ENCODE data around the gene TNC.

Gene TNC

DNA sequence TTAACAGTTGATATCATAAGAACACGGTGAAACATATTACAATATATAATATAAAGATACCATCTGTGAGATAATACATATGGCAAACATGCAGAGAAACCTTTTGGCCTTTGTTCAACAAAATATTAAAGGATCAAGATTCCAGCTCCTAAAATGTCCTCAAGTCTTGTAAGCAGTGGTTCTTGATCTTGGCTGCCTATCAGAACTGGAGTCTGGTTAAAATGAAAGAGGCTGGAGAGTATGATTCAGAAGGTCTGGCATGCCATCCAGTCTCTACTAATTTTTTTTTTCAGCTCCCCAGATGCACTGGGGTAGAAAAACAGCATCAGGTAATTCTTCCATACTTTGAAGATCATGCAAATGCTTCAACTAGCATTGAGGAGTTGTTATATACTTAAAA, 83.2 kb downstream of the TNC start:
- no peak overlapping the region for H3K4me3 ChIP-seq (ENCODE audit: low read depth, low read length)
- peaks cover 14% of the 10 kb centered on the region for H3K4me1 ChIP-seq (ENCODE audit: control insufficient read depth, insufficient read depth, low read length, unreplicated experiment)
- H3K36me3 ChIP-seq (ENCODE audit: insufficient read depth, low read length): no peaks in the 10 kb centered on the region
- no peaks in the 10 kb centered on the region for H3K79me2 ChIP-seq (ENCODE audit: control insufficient read depth, insufficient read depth, low read length, unreplicated experiment)
- H2AFZ ChIP-seq (ENCODE audit: low read length, unreplicated experiment): no peak overlapping the region
- H3K27ac ChIP-seq (ENCODE audit: low read depth, low read length): 0 out of 2 replicates have a peak overlapping the region, but pooled peaks have one; percentile 61
- no peaks in the 10 kb centered on the region for H3K27me3 ChIP-seq (ENCODE audit: insufficient read depth, low read length)

DNA sequence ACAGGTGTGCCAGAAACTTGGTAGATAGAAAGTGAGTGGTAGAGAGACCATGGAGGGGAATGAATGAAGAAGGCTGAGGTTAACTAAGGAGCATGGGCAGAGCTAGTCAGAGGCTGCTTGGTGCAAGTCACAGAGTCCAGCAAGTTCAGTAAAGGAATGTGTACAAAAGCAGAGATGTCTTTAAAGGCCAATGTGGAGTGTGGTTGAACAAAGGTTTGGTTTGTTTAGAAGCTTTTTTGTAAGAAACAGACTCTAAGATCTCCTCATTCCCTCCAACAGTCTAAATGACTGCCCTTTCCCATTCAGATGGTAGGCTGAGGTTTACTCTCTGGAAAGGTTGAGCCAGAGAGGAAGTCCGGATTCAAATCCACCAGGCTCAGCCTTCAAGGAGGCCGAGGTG, 84.2 kb downstream of the TNC start:
- Histone ChIP-seq H3K27me3 (ENCODE audit: insufficient read depth, low read length) (no peaks in the 10 kb centered on the region), H3K36me3 (ENCODE audit: insufficient read depth, low read length) (no peaks in the 10 kb centered on the region), H2AFZ (ENCODE audit: low read length, unreplicated experiment) (no peak overlapping the region)

DNA sequence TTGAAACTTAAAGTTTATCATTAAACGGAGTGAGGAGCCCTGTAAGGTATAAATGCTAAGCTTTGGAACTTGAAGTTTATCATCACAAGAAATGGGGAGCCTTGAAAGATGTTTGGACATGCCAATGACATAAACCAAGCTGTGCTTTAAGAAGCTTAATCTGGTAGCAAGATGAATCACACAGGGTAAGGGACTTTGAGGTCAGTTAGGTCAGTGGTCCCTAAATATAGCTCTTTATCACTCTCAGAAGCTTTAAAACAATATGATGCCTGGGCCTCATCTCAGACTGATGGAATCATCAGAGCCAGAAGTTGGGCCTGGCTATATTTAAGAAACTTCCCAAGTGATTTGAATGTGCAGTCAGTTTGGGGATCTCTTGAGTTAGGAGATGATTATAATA, 85.7 kb downstream of the TNC start:
- H3K27me3 ChIP-seq (ENCODE audit: insufficient read depth, low read length): no peaks in the 10 kb centered on the region
- H3K27ac ChIP-seq (ENCODE audit: low read depth, low read length): no peak overlapping the region
- no peak overlapping the region for H2AFZ ChIP-seq (ENCODE audit: low read length, unreplicated experiment)
- H3K36me3 ChIP-seq (ENCODE audit: insufficient read depth, low read length): no peaks in the 10 kb centered on the region
- H3K79me2 ChIP-seq (ENCODE audit: control insufficient read depth, insufficient read depth, low read length, unreplicated experiment): no peaks in the 10 kb centered on the region
- H3K4me3 ChIP-seq (ENCODE audit: low read depth, low read length): no peak overlapping the region
- H3K4me1 ChIP-seq (ENCODE audit: control insufficient read depth, insufficient read depth, low read length, unreplicated experiment): peaks cover 14% of the 10 kb centered on the region

More for the DNA sequence above, 84.2 kb downstream of the TNC start:
- Histone ChIP-seq H3K27ac (ENCODE audit: low read depth, low read length) (no peak overlapping the region), H3K79me2 (ENCODE audit: control insufficient read depth, insufficient read depth, low read length, unreplicated experiment) (no peaks in the 10 kb centered on the region), H3K4me3 (ENCODE audit: low read depth, low read length) (no peak overlapping the region), H3K4me1 (ENCODE audit: control insufficient read depth, insufficient read depth, low read length, unreplicated experiment) (peaks cover 14% of the 10 kb centered on the region)

DNA sequence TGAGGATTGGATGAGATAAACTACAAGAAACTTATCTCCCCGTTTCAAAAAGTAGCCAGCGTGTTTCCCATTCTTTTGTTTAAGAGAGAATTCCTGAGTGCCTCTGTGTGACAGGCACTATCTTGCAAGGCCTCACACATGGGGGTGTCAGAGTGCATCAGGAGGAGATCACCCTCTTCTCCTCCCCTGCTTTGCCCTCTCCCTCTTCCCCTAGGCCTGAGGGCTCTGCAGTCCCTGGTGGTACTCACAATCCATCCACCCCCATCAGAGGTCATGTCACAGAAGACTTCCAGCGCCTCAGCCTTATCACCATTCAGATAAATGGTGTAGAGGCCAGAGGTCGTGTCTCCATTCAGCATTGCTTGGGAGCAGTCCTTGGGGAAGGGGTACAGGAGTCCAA, 88.0 kb downstream of the TNC start:
- Histone ChIP-seq H3K4me3 (ENCODE audit: low read depth, low read length) (no peak overlapping the region), H3K36me3 (ENCODE audit: insufficient read depth, low read length) (no peaks in the 10 kb centered on the region), H3K27me3 (ENCODE audit: insufficient read depth, low read length) (no peaks in the 10 kb centered on the region), H3K4me1 (ENCODE audit: control insufficient read depth, insufficient read depth, low read length, unreplicated experiment) (peaks cover 3% of the 10 kb centered on the region), H3K27ac (ENCODE audit: low read depth, low read length) (no peak overlapping the region), H2AFZ (ENCODE audit: low read length, unreplicated experiment) (no peak overlapping the region), H3K79me2 (ENCODE audit: control insufficient read depth, insufficient read depth, low read length, unreplicated experiment) (no peaks in the 10 kb centered on the region)

DNA sequence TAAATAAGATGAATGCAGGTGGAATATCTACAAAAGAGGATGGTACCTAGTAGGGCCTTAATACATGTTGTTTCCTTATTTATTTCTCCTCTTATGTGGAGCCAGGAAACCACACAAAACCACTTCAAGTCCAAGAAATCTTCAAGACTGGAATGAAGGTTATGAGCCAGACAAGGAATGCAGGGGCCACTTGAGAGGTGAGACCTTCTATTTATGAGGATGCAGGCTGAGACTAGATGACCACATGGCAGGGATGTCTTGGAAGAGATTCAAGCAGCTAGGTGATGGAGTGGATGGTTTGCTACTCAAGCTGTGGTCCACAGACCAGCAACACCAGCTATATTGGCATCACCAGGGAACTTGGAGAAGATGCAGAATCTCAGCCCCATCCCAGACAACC, 92.2 kb downstream of the TNC start:
- H3K27me3 ChIP-seq (ENCODE audit: insufficient read depth, low read length): no peaks in the 10 kb centered on the region
- H3K27ac ChIP-seq (ENCODE audit: low read depth, low read length): no peak overlapping the region
- no peak overlapping the region for H3K4me3 ChIP-seq (ENCODE audit: low read depth, low read length)
- no peaks in the 10 kb centered on the region; the same call in 1 of the 2 replicates for H3K36me3 ChIP-seq (ENCODE audit: insufficient read depth, low read length)
- H3K4me1 ChIP-seq (ENCODE audit: control insufficient read depth, insufficient read depth, low read length, unreplicated experiment): peaks cover 11% of the 10 kb centered on the region
- H3K79me2 ChIP-seq (ENCODE audit: control insufficient read depth, insufficient read depth, low read length, unreplicated experiment): no peaks in the 10 kb centered on the region
- no peak overlapping the region for H2AFZ ChIP-seq (ENCODE audit: low read length, unreplicated experiment)

DNA sequence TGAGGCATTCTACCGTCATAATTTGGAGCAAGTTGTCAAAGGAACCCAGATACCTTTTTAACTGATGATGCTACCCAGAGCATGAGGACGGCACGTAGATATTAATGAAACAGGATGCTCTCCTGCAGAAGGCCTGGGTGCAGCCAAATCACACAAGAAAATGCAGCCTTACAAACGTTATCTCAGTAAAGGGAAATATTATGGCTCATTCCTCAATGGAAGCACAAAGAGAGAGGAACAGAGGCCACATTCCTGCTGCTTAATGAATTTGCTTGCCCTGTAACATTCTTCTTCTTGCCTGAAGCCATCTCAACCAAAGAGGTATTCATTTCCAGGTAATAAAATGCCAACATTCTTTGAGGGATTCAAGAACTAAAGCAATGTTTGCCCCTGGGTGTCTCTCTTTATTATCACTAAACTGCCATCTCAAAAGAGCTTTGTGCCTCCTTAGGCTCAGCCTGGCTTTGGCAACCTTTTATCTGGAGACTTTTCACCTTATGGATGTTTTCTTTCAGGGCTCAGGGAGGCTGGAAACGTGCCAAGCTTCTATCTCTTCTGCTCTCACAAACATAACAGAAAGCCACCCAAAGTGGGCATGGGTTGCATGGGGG, 92.9 kb downstream of the TNC start:
- Histone ChIP-seq H3K79me2 (ENCODE audit: control insufficient read depth, insufficient read depth, low read length, unreplicated experiment) (no peaks in the 10 kb centered on the region), H3K27ac (ENCODE audit: low read depth, low read length) (no peak overlapping the region), H3K27me3 (ENCODE audit: insufficient read depth, low read length) (no peaks in the 10 kb centered on the region), H3K4me1 (ENCODE audit: control insufficient read depth, insufficient read depth, low read length, unreplicated experiment) (peaks cover 11% of the 10 kb centered on the region), H3K36me3 (ENCODE audit: insufficient read depth, low read length) (no peaks in the 10 kb centered on the region; the same call in 1 of the 2 replicates), H2AFZ (ENCODE audit: low read length, unreplicated experiment) (no peak overlapping the region), H3K4me3 (ENCODE audit: low read depth, low read length) (no peak overlapping the region)

DNA sequence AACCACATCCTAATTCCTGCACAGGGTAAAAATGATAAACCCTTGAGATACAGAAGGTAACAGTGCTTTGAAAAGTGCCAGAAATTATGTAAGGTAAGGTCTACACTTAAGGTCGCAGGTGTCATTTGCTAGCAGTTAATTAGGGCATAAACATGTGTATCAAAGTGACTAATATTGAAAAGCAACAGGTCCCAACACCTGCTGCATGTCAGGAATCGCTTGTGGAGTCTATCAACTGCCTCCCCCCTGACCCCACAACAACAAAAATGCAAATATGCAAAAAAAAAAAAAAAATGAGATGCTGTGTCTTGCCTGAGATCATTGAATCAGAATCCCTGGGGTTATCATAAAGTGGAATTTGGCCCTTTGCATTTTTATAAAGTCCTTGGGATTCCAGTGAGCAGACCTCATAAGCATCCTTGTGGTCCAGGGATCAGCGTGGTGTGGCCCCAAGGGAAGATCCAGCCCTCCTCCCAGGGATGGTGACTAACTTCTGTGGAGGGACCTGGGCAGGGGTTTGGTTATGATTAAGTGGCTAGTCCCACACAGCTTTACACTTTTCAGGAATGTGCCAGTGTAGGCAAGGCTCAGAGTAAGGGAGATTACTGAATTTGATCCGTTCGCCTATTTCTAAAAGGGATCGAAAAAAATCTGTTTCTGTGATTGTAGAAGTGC, 95.1 kb downstream of the TNC start:
- Histone ChIP-seq H3K4me1 (ENCODE audit: control insufficient read depth, insufficient read depth, low read length, unreplicated experiment) (peaks cover 25% of the 10 kb centered on the region), H3K79me2 (ENCODE audit: control insufficient read depth, insufficient read depth, low read length, unreplicated experiment) (no peaks in the 10 kb centered on the region), H3K27me3 (ENCODE audit: insufficient read depth, low read length) (no peaks in the 10 kb centered on the region), H3K4me3 (ENCODE audit: low read depth, low read length) (no peak overlapping the region), H3K36me3 (ENCODE audit: insufficient read depth, low read length) (no peaks in the 10 kb centered on the region; the same call in 1 of the 2 replicates), H2AFZ (ENCODE audit: low read length, unreplicated experiment) (no peak overlapping the region), H3K27ac (ENCODE audit: low read depth, low read length) (peak overlapping the region; percentile 5; the same call in 1 of the 2 replicates)

DNA sequence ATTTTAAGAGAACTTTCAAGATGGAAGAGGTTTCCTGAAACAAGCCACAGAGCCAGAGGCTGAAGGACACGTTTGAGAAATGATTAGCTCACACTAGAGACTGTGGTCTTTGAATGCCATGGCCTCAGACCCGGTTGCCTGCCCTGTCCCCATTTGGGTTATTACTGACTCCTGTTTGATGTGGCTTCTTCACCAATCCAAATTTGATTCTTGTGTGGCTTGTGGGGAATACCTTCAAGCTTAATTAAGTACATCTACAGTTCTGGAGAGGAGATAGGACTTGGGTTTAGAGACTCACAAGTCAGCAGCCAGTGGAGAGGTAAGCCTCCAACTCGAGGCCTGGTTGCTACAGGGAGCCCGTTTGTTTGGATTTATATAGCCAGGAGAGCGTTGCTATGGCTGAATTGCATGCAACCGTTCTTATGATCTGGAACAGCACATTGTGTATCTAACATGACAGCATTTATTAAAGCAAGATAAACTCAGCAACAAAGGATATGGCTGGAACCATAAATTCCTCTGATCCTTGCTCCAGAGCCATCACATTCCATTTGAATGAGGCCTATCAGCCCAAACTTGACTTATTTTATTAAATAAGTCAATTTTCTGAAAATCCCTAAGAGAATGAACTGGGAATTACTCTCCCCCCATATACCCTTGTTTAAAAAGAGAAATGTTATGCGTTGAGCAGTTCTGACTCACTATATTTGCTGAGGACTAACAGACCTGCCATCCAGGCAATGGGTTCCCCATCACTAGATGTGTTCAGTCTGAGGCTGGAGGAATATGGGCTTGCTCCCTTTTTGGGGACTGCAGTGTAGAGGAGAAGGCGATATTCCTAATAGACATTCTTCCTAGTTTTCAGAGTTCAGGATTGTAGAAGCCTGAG, 99.2 kb downstream of the TNC start:
- Histone ChIP-seq H3K36me3 (ENCODE audit: insufficient read depth, low read length) (no peaks in the 10 kb centered on the region; the same call in 1 of the 2 replicates), H2AFZ (ENCODE audit: low read length, unreplicated experiment) (no peak overlapping the region), H3K79me2 (ENCODE audit: control insufficient read depth, insufficient read depth, low read length, unreplicated experiment) (no peaks in the 10 kb centered on the region), H3K27ac (ENCODE audit: low read depth, low read length) (peak overlapping the region; percentile 77), H3K4me3 (ENCODE audit: low read depth, low read length) (no peak overlapping the region), H3K27me3 (ENCODE audit: insufficient read depth, low read length) (no peaks in the 10 kb centered on the region), H3K4me1 (ENCODE audit: control insufficient read depth, insufficient read depth, low read length, unreplicated experiment) (peaks cover 25% of the 10 kb centered on the region)

DNA sequence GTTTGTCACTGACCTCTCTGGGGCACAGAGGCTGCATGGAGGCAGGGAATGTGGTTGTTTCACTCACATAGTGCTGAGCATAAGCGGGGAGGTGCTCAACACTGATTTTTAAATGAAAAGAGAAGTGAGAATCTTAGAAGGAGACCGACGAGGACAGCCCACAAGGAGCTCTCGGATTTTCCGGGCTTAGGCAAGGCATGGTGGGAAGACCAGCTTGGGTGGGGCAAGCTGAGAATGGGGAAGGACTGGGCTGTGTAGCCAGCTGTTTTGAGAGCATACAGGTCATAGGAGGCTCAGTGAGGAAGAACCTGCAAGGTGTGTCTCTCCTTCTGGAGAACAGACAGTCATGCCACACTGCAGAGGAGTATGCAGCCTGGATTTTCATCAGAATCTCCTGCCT, 101.6 kb downstream of the TNC start:
- Histone ChIP-seq H3K36me3 (ENCODE audit: insufficient read depth, low read length) (no peaks in the 10 kb centered on the region; the same call in 1 of the 2 replicates), H3K4me3 (ENCODE audit: low read depth, low read length) (no peak overlapping the region), H3K79me2 (ENCODE audit: control insufficient read depth, insufficient read depth, low read length, unreplicated experiment) (no peaks in the 10 kb centered on the region), H3K27ac (ENCODE audit: low read depth, low read length) (no peak overlapping the region), H2AFZ (ENCODE audit: low read length, unreplicated experiment) (no peak overlapping the region), H3K4me1 (ENCODE audit: control insufficient read depth, insufficient read depth, low read length, unreplicated experiment) (peaks cover 14% of the 10 kb centered on the region), H3K27me3 (ENCODE audit: insufficient read depth, low read length) (no peaks in the 10 kb centered on the region)

DNA sequence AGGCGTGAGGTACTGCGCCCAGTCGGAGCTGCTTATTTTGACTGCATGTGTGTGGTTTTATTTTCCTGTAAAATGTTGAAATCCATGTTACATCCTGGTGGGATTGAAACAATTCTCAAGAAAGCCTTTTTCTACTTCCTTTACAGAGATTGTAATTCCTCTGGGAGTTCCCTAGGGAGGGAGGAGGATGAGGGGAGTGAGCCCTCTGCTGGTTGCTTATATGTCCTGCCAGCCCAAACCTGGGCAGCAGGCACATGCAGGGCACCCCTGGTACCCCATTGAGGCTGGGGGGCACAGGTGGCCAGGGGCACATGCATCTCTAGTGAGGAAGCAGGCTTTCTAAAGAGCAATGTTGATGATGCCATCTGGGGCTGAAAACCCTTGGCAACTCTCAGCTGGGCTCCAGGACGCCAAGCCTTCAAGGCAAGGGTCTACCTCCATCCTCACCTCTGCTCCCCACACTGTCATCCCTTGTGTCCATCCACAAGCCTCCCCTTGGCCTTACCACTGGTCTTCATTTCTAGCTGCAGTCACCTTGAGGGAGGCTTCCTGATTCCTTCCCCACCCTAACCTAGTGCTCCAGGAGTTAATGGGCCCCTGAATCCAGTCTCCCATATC, 102.8 kb downstream of the TNC start:
- Histone ChIP-seq H3K4me1 (ENCODE audit: control insufficient read depth, insufficient read depth, low read length, unreplicated experiment) (peaks cover 20% of the 10 kb centered on the region), H3K36me3 (ENCODE audit: insufficient read depth, low read length) (no peaks in the 10 kb centered on the region)

More for the DNA sequence above, 102.8 kb downstream of the TNC start:
- H2AFZ ChIP-seq (ENCODE audit: low read length, unreplicated experiment): no peak overlapping the region
- no peaks in the 10 kb centered on the region for H3K27me3 ChIP-seq (ENCODE audit: insufficient read depth, low read length)
- H3K4me3 ChIP-seq (ENCODE audit: low read depth, low read length): no peak overlapping the region
- H3K27ac ChIP-seq (ENCODE audit: low read depth, low read length): no peak overlapping the region
- H3K79me2 ChIP-seq (ENCODE audit: control insufficient read depth, insufficient read depth, low read length, unreplicated experiment): no peaks in the 10 kb centered on the region

Measured in ACC112 (cell line).